ENCODE results near the gene CRNKL1. TPM values are rescaled to one million over a fixed set of nuclear protein-coding genes. Genes with fewer than 3 reads are reported as not detected.

CRNKL1 gene
- polyA plus RNA-seq, 4 donors, result 35.6 to 47.9 (median 44.0) TPM

DNA sequence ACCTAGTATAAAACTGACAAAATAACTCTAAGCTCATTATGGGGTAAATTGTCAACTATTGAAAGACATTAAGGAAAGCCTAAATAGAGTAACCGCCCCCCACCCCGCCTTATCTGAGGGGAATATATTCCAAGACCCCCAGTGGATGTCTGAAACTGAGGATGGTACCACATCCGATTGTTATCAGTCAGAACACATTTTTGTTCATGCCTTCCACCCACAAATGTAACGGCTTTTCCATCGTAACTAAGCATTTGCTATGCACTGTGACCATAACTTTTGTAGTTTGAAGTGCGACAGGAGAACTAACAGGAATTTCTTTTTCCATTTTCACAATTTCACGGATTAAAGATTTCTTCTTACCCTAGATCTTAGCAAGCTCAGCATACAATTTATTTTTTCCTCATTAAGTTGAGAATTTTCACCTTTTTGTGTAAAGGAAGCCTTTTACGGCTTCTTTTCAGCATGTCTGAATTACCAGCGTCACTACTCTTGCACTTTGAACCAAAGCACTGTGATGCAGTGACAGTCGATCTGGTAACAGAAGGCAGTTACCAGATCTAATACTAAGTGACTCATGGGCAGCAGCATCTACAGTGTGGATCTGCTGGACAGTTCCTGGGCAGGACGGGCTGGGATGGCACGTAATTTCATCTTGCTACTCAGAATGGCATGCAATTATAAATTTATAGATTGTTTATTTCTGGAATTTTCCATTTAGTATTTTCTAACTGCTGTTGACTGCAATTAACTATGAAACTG is 11.9 kb upstream of the CRNKL1 start:
- no peak for DNase-seq (ENCODE audit: low read depth in 4 of 4, low spot score in 2 of 4)

DNA sequence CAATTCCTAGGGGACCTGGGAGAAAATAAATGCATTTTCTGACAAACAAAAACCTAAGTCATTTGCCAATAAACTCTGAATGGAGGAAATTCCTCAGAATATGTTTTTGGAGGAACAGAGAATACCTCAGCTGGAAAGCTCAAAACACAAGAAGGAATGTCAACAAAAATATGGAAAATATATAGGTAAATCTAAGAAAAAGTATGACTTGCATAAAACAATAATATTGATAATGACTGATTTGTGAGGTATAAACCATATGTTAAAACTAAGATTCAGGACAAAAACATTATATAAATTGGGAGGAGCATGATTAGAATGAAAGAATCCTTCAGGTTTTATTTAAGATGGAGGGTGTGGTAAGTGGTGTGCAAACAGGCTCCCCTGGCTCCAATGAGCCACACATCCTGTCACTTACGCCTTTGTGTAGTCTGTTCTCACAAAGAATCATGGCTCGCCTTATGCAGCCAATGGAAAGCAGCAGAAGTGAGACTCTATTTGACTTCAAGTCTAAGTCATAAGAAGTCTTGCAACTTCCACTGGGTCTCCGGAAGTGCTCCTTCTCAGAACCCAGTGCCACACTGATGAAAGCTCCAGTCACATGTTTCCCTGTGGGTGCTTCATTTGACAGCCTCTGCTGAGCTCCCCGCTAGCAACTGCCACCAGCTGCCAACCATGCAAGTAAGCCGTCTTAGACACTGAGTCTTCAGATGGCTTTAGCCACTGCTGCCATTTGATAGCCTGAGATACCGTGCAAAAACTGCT is 8.2 kb upstream of the CRNKL1 start:
- DNase-seq (ENCODE audit: low read depth in 4 of 4, low spot score in 2 of 4), result no peak

DNA sequence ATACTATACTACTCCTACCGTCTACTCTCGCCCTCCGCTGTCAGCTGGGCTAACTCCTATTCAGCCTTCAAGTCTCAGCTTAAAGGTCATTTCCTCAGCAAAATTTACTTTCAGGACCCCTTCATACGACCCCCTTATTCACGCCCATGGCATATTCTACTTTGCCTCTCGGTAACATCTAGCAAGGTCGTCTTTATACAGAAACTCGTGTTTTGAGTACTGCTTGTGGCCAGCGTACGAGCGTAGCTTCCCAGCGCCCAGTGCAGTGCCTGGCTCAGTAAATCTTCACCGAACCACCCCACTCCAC is 546 bp downstream of the CRNKL1 start:
- DNase-seq (ENCODE audit: low read depth in 4 of 4, low spot score in 2 of 4), result peak in 1 of 4 donors; percentile 21

DNA sequence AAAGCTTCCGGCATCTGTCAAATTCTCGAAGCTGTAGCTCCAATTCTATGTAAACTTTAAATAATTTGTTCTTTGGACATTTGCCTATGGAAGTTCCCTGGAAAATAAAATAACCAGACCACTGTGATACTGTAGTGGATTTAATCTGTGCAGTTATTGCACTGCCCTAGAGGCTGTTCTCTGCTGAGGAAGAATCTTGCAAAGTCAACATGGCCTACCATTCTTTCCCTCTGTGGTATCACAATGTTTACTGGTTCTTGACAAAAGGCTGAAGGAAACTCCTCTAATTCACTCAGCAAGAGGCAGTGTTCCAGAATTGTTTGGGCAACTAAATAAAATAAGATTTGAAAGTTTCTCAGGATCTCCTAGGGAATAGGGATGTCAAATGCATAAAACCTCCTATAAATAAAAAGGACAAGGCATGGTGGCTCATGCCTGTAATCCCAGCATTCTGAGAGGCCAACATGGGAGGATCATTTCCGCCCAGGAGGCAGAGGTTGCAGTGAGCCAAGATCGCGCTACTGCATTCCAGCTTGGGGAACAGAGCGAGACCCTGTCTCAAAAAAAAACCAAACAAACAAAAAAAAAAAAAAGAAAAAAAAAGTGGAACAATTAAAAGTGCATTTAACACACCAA is 12.4 kb downstream of the CRNKL1 start:
- no peak for DNase-seq (ENCODE audit: low read depth in 4 of 4, low spot score in 2 of 4)

DNA sequence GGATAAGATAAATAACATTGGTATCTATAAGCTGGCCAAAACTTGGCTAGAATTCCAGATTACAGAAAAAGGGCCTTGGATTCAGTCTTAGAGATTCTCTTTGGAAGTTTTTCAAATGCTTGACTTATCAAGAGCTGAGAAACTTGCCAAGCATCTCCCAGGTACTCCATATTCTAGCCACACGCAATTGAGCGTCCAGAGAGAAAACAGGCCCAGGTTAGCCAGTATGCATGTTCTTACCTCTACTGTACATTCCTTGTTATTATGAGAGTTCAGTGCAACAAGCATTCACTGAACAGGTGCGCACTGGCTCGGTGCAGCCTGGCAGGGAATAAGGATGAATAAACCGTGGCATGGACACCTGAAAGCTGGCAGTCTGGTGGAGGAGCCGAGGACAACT is 13.7 kb downstream of the CRNKL1 start:
- no peak for DNase-seq (ENCODE audit: low read depth in 4 of 4, low spot score in 2 of 4)

DNA sequence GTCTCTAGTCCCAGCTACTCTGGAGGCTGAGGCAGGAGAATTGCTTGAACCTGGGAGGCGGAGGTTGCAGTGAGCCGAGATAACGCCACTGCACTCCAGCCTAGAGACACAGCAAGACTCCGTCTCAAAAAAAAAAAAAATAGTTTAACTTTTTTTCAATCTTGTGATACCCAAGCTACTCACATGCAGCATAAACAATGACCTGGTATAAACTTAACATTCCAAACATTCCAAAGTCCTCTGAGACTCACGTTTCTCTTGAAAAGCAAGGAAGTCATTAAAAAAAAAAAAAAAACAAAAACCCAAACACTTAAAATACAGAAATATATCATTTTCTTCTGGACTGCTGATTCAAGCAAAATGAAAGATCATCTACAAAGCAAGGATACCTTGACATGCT is 14.3 kb downstream of the CRNKL1 start:
- no peak for DNase-seq (ENCODE audit: low read depth in 4 of 4, low spot score in 2 of 4)

DNA sequence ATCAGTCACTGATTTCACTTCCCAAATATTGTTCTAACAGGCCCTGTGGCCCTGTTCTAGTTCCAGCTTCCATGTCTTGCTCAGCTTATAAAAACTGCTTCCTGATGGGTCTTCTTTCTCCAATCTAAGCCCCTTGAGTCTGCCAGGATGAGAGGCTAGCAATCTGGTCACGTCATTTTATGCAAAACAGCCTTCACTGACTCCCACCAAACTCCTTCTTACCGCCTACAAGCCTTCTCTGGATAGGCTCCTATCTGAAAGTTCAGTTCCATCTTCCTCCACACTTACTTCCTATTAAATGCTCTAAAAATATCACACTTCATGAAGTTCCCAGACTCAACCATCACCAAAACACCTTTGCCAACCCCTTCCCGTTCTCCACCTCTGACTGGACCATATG is 15.5 kb downstream of the CRNKL1 start:
- no peak for DNase-seq (ENCODE audit: low read depth in 4 of 4, low spot score in 2 of 4)

DNA sequence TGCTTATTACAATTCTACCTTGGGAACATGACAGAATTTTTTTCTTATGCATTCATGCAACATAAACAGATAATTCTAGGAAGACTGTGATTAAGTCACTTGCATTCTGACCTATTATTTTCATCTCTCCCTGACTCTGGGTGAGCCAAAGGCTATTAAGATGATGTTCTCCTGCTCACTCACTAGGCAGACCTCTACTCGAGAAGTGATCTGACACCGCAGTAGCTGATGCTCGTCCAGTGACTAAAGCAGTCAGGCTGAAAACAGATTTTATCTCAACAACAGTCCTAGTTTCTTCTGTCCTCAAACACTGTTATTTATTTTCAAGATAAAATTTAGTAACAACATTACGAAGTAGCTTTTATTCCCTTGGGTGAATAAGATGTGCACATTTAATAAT is 17.8 kb downstream of the CRNKL1 start:
- DNase-seq (ENCODE audit: low read depth in 4 of 4, low spot score in 2 of 4), result no peak

DNA sequence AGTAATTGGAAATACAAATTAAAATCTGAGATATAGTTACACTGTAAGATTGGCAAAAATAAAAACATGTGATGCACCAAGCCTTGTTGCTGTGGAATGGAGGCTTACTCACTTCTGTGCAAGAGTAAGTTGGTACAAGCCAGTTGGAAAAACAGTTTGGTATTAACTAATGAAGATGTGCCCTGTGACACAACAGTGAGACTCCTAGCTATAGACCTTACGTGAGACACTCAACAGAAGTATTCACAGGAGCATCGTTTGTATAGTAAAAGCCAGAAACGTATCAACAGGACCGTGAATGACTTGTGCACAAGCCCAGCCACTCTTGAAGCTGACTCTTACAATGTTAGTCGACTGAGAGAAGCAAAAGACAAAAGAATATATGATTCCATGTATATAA is 20.5 kb downstream of the CRNKL1 start:
- no peak for DNase-seq (ENCODE audit: low read depth in 4 of 4, low spot score in 2 of 4)

DNA sequence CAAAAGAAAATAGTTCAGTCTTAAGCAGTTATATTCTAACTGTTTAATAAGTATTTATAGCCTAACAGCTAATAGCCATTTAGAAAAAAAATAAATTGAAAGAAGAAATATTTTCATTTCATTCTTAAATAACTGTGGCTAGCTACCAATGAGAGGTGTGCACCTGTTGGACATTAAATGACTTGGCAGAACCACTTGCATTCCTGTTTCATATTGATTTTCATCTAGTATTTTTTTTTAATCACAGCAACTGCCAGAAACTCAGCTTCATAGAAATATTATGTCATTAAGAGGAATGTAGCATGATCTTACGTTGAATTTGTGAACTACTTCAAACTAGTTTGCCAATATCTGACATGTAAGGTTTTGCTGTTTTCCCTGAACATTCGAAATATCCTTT is 25.0 kb downstream of the CRNKL1 start:
- DNase-seq (ENCODE audit: low read depth in 4 of 4, low spot score in 2 of 4), result no peak

DNA sequence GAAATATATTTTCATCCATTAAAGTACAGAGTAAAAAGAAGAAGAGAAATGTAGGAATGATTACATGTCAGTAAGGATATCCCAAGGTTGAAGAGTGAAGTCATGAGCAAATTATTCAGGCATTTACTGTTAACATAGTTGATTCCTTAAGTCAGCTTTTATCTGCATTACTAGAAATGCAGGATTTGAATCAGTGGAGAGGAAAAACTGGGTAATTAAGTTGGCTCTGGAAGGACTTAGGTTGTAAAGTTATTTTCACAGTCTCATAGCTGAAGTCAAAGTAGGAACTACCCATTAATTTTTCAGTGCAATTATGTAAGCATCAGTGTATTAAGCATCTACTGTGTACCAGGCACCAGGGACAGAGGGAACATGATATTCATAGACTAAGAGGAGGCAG is 27.3 kb downstream of the CRNKL1 start:
- no peak for DNase-seq (ENCODE audit: low read depth in 4 of 4, low spot score in 2 of 4)

DNA sequence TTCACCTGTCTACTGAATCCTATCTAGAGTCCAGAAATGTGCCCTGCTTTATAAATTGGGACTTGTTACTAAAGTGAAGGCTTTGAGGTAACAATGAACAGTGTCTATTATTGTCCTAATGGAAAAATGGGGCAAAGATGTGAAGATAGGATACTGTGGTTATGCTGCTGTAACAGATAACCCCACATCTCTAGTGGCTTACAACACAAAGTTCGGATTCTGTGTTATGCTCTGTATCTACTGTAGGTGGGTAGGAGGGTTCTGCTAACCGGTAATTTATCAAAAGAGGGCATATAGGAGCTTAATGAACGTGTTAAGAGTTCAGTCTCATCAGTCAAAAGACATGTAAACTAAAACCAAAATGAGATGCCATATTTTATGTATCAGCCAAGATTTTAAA is 28.9 kb downstream of the CRNKL1 start:
- DNase-seq (ENCODE audit: low read depth in 4 of 4, low spot score in 2 of 4), result no peak

DNA sequence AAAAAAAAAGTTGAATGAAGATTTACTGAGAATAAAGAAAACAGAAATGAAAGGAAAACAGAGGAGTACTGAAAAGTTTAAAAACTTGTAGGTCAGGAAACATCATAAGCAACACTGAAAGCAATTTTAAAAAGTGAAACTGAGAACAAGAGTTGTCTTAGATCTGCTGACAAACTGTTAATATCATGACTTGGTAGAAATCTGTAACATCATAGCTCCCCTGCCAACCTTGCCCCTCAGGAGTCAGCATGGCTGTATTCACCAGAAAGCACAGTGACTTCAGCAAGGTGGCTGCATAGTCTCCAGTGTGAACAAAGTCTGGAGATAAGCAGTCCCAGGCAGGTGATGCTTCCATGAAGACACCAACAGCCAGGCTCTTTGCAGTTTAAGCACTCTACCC is 29.8 kb downstream of the CRNKL1 start:
- no peak for DNase-seq (ENCODE audit: low read depth in 4 of 4, low spot score in 2 of 4)

DNA sequence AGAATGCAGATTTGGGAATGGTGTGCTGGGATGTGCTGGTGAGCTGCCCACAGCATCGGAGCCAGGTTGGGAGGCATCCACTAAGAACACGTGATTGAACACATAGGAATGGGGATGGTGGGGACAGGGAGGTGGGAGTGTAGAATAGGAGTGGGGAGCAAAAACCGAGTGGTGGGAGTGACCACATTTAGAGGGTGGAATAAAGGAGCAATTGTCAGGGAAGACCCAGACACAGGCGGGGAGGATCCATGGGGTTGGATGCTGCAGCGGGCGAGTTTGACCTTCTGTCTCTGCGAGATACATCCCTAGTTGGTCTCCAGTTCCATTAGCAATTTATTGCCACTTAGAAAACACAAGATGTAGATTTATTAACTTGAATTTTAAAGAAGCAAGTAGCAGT is 30.4 kb downstream of the CRNKL1 start:
- no peak for DNase-seq (ENCODE audit: low read depth in 4 of 4, low spot score in 2 of 4)

DNA sequence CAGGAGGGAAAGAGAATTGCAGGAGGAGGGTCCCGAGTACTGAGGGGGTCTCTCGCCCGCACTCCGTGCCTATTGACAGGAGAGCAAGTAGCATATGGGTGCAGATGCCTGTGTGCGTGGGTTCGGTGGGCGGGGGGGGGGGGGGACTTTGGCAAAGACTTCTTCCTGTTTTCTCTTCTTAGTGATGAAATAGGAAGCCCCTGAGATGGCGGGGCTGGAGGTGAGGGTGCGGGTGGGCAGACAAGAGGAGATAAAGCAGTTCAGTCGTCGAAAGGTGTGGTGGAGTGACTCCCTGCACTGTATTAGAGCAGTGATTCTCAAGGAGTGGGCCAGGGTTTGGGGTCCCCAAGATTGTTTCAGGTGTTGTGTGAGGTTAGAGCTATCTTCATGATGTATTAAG is 31.4 kb downstream of the CRNKL1 start:
- DNase-seq (ENCODE audit: low read depth in 4 of 4, low spot score in 2 of 4), result no peak

DNA sequence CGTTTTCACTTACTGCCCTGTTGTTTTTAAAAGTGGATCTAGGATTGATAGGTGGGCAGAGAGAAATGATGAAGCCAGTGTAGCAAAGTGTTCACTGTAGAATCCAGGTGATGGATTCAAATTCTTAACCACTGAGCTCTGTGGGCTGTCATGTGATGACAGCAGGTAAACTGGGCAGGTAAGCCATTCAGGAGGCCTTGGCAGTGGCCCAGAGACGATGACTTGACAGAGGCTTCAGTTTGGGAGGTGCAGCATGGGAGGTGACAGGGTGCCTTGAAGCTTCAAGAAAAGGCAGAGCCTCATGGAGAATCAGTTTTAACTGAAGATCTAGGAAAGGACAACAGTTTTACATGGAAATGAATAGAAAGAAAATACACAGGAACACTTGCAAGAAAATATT is 33.1 kb downstream of the CRNKL1 start:
- no peak for DNase-seq (ENCODE audit: low read depth in 4 of 4, low spot score in 2 of 4)

DNA sequence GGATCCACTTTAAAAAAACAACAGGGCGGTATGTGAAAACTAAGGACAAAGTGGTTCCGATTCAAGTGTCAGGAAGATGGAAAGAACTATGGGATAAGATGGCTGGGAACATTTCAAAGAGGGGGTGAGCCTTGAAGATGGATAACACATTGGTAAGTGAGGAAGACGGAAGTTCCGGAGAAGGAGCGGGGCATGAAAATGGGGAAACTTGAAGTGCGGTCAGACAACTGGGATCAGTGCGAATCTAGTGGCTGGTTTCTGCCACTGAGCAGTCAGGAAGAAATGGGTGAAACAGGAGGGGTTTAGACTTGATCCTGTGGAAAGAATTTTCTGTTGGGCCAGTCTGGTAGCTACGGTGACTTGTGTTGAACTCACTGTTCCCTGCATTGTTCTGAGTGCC is 33.9 kb downstream of the CRNKL1 start:
- no peak for DNase-seq (ENCODE audit: low read depth in 4 of 4, low spot score in 2 of 4)

DNA sequence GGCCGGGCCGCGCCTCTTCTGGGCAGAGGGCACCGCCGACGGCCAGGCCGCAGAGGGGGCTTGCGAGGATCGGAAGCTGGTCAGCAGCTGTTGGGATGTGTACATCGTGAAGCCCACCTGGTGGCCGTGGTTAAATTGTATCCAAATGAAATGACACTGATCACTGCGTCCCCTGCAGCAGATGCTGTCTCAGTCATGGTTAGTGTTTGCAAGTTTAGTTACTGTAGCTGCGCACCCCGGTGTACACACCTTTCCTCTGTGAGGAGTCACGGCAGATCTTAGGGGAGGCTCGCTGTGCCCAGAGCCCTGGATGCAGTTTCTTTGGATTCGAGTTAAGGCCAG is 34.5 kb downstream of the CRNKL1 start:
- DNase-seq (ENCODE audit: low read depth in 4 of 4, low spot score in 2 of 4), result no peak

DNA sequence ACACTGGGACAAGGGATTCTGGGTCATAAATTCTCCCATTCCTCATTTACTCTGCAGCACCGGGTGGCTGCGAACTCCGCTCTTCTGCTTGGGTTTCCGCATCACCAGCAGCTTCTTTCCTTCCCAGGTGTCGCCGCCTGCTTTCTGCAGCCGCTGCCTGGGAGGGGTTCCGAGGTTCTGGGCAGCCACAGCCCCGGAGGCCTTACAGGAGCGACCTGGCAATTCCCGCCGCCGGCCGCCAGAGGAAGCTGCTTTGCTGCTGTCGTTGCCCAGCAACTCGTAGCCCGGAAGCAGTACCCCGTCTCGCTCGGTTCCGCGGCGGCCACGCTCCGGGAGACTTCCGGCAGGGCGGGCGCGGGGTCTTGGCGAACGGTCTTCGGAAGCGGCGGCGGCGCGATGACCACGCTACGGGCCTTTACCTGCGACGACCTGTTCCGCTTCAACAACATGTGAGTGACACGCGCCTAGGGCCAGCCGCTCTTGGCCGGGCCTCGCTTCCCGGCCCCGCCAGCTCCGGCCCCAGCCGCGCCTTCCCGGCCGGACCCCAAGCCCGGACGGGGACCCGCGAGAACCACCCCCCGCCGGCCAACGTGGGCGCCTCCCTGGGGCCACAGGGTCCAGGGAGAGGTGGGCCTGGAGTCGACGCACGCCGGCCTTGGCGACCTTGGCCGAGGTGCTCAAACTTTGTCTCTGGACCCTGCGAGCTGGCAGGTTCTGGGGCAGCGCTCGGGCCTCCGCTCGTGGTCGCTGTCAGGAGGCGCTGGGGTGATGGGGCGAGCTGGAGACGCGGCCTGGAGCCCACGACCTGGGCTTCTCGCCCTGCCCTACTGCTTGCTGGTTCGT is 35.0 kb downstream of the CRNKL1 start, which contains the start of gene NAA20:
Gene NAA20 (plus strand): TSS at position 362 of the 843 bp plus-strand sequence. CDS start 35 bp downstream, at position 397.
- DNase-seq (ENCODE audit: low read depth in 4 of 4, low spot score in 2 of 4), result peak in 3 of 4 donors; percentile 68 to 83 (median 83)

DNA sequence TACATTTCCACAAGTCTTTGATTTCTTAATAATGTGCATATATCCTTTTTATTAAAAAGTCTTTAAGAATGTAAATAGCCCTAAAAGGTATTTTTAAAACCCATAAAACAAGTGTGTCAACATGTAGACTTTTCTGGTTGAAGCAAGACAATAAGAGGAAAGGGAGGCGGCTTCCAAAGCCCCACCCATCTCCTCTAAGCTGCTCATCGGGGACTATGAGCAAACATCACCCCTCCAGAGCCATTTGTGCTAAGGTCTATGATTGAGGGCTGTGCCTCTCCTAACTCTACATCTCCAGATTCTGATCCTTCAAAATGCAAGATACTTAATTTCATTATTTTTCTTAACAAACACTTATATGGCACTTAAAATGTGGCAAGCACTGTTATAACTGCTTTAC is 37.6 kb downstream of the CRNKL1 start:
- no peak for DNase-seq (ENCODE audit: low read depth in 4 of 4, low spot score in 2 of 4)

DNA sequence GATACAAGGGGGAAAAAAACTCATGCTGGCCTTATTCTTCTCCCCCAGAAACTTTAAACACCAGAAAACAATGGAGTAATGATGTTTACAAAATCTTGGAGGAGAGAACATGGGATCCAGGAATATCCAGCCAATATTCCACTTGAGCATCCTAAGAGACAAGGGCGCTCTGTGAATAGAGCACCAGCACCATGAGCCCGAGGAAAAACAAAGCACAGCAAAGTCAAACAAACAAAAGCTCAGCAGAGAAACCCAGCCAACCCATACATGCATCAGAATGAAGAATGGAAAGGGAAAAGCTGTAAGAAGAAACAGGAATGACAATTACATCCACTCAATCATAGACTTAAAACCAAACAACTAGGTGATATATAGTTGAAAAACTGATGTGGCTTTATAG is 39.7 kb downstream of the CRNKL1 start:
- no peak for DNase-seq (ENCODE audit: low read depth in 4 of 4, low spot score in 2 of 4)

All from left renal cortex interstitium (tissue), 4 donors.